Astrocyte of the spinal cord (primary cell): ENCODE measurements around the gene GLRB.
A peak's percentile ranks its signal among the peaks of the same experiment; 100 is the strongest.

ENCODE experiments used
- DNase-seq: peaks from one replicate; pipeline ENCODE4 v3.0.0; 2011; ENCODE audit warnings: low read depth, low spot score
- H3K4me3 ChIP-seq: 2 replicates; pipeline ENCODE4 v1.5.1; 2011; ENCODE audit warnings: low read depth, mild to moderate bottlenecking, low read length, moderate library complexity
- in situ Hi-C: cut with HindIII; loops from 2 replicates; pipeline ENCODE4 v1.10.0; 2017; ENCODE audit warnings: low sequenced_read_pairs
- TF ChIP-seq, protein P1 (sequence below): IDR thresholded peaks from 2 replicates; pipeline ENCODE4 v1.5.1; 2012; ENCODE audit warnings: low read depth, mild to moderate bottlenecking, low read length, inconsistent platforms

The GLRB gene

GRCh38 chr4:157195374-157195773 lies 119.4 kb downstream of the GLRB start:
- no peak for DNase-seq
- in situ Hi-C loops, result no loop called here

GRCh38 chr4:157196046-157196445 lies 120.1 kb downstream of the GLRB start:
- DNase-seq, result no peak
- in situ Hi-C loops, result no loop called here
- no peak overlapping the region for H3K4me3 ChIP-seq
- TF ChIP-seq, protein P1, sequence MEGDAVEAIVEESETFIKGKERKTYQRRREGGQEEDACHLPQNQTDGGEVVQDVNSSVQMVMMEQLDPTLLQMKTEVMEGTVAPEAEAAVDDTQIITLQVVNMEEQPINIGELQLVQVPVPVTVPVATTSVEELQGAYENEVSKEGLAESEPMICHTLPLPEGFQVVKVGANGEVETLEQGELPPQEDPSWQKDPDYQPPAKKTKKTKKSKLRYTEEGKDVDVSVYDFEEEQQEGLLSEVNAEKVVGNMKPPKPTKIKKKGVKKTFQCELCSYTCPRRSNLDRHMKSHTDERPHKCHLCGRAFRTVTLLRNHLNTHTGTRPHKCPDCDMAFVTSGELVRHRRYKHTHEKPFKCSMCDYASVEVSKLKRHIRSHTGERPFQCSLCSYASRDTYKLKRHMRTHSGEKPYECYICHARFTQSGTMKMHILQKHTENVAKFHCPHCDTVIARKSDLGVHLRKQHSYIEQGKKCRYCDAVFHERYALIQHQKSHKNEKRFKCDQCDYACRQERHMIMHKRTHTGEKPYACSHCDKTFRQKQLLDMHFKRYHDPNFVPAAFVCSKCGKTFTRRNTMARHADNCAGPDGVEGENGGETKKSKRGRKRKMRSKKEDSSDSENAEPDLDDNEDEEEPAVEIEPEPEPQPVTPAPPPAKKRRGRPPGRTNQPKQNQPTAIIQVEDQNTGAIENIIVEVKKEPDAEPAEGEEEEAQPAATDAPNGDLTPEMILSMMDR, result no peak

More at GRCh38 chr4:157195374-157195773, 119.4 kb downstream of the GLRB start:
- no peak overlapping the region for H3K4me3 ChIP-seq
- TF ChIP-seq, protein P1, result no peak

DNA sequence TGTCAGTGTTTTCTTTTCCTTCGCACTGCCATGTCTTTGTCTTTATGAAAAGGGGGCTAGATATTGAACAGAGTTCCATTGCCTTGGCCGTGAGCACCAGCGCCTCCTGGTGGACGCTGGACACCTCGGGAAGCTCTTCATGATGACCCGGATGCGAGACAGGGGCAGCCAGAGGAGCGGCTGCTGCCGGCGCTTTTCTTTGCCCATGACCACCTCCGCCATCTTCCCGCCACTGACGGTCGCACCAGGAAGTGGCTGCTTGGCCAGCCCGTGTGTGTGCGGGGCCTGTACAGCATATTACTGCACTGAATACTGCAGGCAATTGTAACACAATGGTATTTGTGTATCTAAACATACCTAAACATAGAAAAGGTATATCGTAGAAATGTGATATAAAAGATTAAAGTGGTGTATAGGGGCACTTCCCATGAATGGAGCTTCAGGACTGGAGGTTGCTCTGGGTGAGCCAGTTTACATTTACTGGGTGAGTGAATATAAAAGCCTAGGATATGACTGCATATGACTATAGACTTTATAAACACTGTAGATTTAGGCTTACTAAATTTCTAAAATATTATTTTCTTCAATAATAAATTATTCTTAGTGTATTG lies 128.8 kb downstream of the GLRB start:
- in situ Hi-C loops, result no loop called here
- DNase-seq, result no peak
- TF ChIP-seq, protein P1, result peak; percentile 43
- no peak overlapping the region for H3K4me3 ChIP-seq

- H3K4me3 ChIP-seq, result no peak overlapping the region
- TF ChIP-seq, protein P1, result peak; percentile 60
- in situ Hi-C loops, result no loop called here
- DNase-seq, result peak; percentile 45
Observed at GRCh38 chr4:157217708-157218107, 141.8 kb downstream of the GLRB start.

DNA sequence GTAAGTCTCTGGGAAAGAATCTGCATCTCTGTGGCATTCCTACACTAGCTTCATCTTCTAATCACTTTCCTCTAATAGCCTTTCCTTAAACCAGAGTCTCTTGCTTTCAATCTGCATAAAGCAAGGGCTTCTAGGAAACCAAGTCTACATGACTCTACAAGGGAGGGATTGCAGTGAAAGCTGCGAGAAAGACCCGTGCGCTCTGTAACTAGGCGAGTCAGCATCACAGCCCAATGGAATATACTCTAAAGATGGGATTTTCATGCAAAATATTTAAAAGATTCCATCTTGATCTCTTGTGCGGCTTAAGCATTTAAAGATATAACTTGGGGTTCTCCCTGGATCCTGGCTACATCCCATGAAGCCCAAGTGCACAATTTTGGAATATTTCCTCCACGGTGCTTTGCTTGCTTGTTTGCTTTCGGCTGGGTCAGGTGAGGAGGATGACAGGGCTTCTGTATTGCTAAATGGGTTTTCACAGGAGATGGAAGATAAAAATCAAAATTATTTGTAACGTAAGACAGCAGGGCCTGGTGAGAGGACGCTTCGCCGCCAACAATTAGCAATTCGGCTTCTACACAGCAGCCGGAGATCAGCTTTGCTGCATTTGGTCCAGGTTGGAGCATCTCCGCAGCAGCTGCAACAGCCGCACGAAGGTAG lies 143.9 kb downstream of the GLRB start:
- H3K4me3 ChIP-seq, result peak overlapping the region; percentile 32
- no peak for DNase-seq
- in situ Hi-C loops, result no loop called here
- TF ChIP-seq, protein P1, result no peak

GRCh38 chr4:157220371-157220881 lies 144.5 kb downstream of the GLRB start, which contains the start of gene GRIA2:
Gene GRIA2, plus strand, starts transcription at chr4:157220728. Its CDS starts 315 bp downstream, at chr4:157221043.
- in situ Hi-C loops, result no loop called here
- TF ChIP-seq, protein P1, result no peak
- H3K4me3 ChIP-seq, result peak within 1 kb of the TSS; percentile 51
- peak; percentile 60 for DNase-seq
